Measurements from ENCODE around the gene TBC1D10B. TPM values are rescaled to one million over a fixed set of nuclear protein-coding genes. Genes with fewer than 3 reads are reported as not detected.

TBC1D10B gene
- total RNA-seq, 1 donor = 31.5 TPM

DNA sequence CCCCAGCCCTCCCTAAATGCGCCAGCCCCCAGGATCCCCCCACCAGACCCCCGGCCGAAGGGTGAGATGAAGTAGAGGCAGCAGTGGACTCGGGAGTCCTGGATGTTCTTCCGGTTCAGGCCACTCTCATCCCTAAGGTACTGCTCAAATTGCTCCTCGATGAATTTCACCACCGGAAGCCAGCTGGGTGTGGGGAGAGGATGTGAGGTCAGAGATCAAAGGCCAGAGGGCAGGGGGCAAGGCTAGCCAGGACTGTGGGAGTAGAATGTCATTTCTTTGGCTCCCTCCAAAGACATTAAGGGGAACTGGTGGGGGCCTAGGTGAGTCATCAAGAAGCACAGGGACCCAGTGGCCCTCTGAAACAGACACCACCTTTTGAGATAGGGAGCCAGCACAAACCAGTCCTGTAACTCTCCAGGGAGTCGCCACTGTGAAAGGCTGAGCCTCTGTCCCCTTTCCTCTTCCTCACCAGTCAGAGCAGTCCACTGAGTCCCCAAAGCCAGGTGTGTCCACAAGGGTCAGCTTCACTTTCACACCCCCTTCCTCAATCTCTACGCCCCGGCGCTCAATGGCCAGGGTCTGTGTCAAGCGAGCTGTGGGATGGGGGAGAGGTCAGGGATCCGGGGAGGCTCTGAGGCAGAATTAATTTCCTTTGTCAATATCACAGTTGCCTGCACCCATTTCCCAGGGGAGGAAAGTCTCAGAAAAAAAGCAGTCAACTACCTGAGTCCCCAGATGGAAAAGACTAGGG is 11.2 kb upstream of the TBC1D10B start:
- Histone ChIP-seq H3K27me3 (ENCODE audit: insufficient read depth, low read length) (no peaks in the 10 kb centered on the region), H3K4me3 (ENCODE audit: insufficient read depth, low read length) (no peak overlapping the region), H3K79me2 (ENCODE audit: insufficient read depth, low read length) (peaks cover 4% of the 10 kb centered on the region), H3K9me3 (ENCODE audit: low read depth, low read length) (no peaks in the 10 kb centered on the region), H4K20me1 (ENCODE audit: insufficient read depth, low read length) (peaks cover 8% of the 10 kb centered on the region), H3K27ac (ENCODE audit: low read depth, low read length) (no peak overlapping the region), H3K4me1 (ENCODE audit: insufficient read depth, low read length) (peaks cover 14% of the 10 kb centered on the region), H3K36me3 (ENCODE audit: insufficient read depth, low read length) (no peaks in the 10 kb centered on the region), H3K4me2 (ENCODE audit: insufficient read depth, low read length) (no peak overlapping the region), H2AFZ (ENCODE audit: low read length) (no peak overlapping the region)
- TF ChIP-seq, protein P1, sequence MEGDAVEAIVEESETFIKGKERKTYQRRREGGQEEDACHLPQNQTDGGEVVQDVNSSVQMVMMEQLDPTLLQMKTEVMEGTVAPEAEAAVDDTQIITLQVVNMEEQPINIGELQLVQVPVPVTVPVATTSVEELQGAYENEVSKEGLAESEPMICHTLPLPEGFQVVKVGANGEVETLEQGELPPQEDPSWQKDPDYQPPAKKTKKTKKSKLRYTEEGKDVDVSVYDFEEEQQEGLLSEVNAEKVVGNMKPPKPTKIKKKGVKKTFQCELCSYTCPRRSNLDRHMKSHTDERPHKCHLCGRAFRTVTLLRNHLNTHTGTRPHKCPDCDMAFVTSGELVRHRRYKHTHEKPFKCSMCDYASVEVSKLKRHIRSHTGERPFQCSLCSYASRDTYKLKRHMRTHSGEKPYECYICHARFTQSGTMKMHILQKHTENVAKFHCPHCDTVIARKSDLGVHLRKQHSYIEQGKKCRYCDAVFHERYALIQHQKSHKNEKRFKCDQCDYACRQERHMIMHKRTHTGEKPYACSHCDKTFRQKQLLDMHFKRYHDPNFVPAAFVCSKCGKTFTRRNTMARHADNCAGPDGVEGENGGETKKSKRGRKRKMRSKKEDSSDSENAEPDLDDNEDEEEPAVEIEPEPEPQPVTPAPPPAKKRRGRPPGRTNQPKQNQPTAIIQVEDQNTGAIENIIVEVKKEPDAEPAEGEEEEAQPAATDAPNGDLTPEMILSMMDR (IDR thresholded peaks at IDR 0.05; ENCODE audit: extremely low read depth, low read depth, low read length) = no peak
- DNase-seq (ENCODE audit: insufficient read length, low spot score, missing footprints) = peak; percentile 69

DNA sequence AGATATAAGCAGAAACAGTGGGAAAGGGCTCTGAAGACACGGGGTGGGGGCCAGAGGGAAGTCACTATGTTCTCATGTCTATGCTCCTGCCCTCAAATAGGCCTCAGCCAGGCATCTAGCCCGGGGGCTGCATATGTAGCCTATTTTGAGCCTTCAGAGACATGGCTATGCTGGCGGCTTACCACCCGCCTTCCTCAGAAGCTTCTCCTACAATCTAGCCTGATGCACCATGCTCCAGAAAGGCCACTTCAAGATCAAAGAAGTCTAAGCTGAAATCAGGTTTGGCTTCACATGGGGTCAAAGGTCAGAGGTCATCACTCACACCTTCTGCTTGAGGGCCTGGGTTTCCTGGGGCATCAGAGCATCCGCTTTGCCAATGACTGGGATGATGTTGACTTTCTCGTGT is 10.5 kb upstream of the TBC1D10B start:
- Histone ChIP-seq H3K27me3 (ENCODE audit: insufficient read depth, low read length) (no peaks in the 10 kb centered on the region), H3K4me1 (ENCODE audit: insufficient read depth, low read length) (peaks cover 14% of the 10 kb centered on the region), H4K20me1 (ENCODE audit: insufficient read depth, low read length) (peaks cover 8% of the 10 kb centered on the region), H3K36me3 (ENCODE audit: insufficient read depth, low read length) (no peaks in the 10 kb centered on the region), H3K79me2 (ENCODE audit: insufficient read depth, low read length) (peaks cover 4% of the 10 kb centered on the region), H3K4me3 (ENCODE audit: insufficient read depth, low read length) (no peak overlapping the region), H2AFZ (ENCODE audit: low read length) (no peak overlapping the region), H3K27ac (ENCODE audit: low read depth, low read length) (no peak overlapping the region), H3K9me3 (ENCODE audit: low read depth, low read length) (no peaks in the 10 kb centered on the region), H3K4me2 (ENCODE audit: insufficient read depth, low read length) (no peak overlapping the region)
- peak; percentile 48 for DNase-seq (ENCODE audit: insufficient read length, low spot score, missing footprints)
- TF ChIP-seq, protein P1 (IDR thresholded peaks at IDR 0.05; ENCODE audit: extremely low read depth, low read depth, low read length) = no peak

DNA sequence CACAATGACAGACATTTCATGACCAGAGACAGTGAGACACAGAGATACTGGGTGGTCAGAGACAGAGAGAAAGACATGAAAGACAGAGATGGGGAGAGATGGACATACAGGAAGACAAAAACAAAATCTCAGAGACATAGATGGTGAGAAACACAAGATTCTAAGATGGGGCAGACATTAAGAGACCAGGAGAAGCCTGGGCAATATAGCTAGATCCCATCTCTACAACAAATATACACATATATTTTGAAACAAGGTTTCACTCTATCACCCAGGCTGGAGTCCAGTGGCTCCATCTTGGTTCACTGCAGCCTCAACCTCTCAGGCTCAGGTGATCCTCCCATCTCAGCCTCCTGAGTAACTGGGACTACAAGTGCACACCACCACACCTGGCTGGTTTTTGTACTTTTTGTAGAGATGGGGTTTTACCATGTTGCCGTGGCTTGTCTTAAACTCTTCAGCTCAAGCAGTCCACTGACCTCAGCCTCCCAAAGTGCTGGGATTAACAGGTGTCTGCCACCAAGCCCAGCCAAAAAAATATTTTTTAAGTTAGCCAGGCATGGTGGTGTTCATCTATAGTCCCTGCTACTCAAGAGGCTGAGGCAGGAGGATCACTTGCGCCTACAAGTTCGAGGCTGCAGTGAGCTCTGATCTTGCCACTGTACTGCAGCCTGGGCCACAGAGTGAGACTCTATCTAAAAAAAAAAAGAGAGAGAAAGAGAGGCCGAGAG is 9.9 kb upstream of the TBC1D10B start:
- H3K79me2 ChIP-seq (ENCODE audit: insufficient read depth, low read length) = peaks cover 4% of the 10 kb centered on the region
- H3K27ac ChIP-seq (ENCODE audit: low read depth, low read length) = no peak overlapping the region
- peaks cover 8% of the 10 kb centered on the region for H4K20me1 ChIP-seq (ENCODE audit: insufficient read depth, low read length)

More for the DNA sequence above, 9.9 kb upstream of the TBC1D10B start:
- no peak overlapping the region for H3K4me2 ChIP-seq (ENCODE audit: insufficient read depth, low read length)
- no peak overlapping the region for H3K4me3 ChIP-seq (ENCODE audit: insufficient read depth, low read length)
- peak; percentile 19 for DNase-seq (ENCODE audit: insufficient read length, low spot score, missing footprints)
- H3K27me3 ChIP-seq (ENCODE audit: insufficient read depth, low read length) = no peaks in the 10 kb centered on the region
- H2AFZ ChIP-seq (ENCODE audit: low read length) = no peak overlapping the region
- no peaks in the 10 kb centered on the region for H3K9me3 ChIP-seq (ENCODE audit: low read depth, low read length)
- H3K4me1 ChIP-seq (ENCODE audit: insufficient read depth, low read length) = peaks cover 14% of the 10 kb centered on the region
- TF ChIP-seq, protein P1 (IDR thresholded peaks at IDR 0.05; ENCODE audit: extremely low read depth, low read depth, low read length) = no peak
- H3K36me3 ChIP-seq (ENCODE audit: insufficient read depth, low read length) = no peaks in the 10 kb centered on the region
